ENCODE data around the gene PSME1.

DNA sequence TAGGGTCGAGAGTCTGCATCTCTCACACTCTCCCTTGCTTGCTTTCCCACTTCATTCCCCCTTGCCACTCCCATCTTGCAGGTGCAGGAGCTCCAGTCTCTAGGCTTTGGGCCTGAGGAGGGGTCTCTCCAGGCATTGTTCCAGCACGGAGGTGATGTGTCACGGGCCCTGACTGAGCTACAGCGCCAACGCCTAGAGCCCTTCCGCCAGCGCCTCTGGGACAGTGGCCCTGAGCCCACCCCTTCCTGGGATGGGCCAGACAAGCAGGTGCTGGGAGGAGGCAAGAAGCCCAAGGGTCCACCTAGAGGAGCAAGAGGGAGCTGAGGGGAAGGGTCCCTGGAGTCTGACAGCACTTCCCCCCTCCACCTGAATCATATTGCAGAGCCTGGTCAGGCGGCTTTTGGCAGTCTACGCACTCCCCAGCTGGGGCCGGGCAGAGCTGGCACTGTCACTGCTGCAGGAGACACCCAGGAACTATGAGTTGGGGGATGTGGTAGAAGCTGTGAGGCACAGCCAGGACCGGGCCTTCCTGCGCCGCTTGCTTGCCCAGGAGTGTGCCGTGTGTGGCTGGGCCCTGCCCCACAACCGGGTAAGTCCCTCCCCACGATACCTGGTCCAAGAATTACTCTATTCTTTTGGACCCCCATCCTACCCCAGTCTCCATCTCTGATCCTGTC, 15.5 kb downstream of the PSME1 start:
- TF ChIP-seq, protein P1, sequence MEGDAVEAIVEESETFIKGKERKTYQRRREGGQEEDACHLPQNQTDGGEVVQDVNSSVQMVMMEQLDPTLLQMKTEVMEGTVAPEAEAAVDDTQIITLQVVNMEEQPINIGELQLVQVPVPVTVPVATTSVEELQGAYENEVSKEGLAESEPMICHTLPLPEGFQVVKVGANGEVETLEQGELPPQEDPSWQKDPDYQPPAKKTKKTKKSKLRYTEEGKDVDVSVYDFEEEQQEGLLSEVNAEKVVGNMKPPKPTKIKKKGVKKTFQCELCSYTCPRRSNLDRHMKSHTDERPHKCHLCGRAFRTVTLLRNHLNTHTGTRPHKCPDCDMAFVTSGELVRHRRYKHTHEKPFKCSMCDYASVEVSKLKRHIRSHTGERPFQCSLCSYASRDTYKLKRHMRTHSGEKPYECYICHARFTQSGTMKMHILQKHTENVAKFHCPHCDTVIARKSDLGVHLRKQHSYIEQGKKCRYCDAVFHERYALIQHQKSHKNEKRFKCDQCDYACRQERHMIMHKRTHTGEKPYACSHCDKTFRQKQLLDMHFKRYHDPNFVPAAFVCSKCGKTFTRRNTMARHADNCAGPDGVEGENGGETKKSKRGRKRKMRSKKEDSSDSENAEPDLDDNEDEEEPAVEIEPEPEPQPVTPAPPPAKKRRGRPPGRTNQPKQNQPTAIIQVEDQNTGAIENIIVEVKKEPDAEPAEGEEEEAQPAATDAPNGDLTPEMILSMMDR (conservative IDR thresholded peaks at IDR 0.05; ENCODE audit: low read length), result no peak
- no peak for TF ChIP-seq EZH2phosphoT487 (IDR thresholded peaks at IDR 0.05; ENCODE audit: borderline replicate concordance)

Data from Loucy (cell line).